GOT3 (cell line): Measurements from ENCODE around the gene WDR27.
"Not testable (repeated sequence)": the region's sequence is repeated elsewhere in the genome, so short reads cannot be mapped to it uniquely, and the experiment has no call there.

ENCODE experiments used
- DNase-seq: peaks from one replicate; lab custom pipeline; 2025; ENCODE audit warnings: mixed read lengths; lab: John Stamatoyannopoulos, UW

WDR27 gene

DNA sequence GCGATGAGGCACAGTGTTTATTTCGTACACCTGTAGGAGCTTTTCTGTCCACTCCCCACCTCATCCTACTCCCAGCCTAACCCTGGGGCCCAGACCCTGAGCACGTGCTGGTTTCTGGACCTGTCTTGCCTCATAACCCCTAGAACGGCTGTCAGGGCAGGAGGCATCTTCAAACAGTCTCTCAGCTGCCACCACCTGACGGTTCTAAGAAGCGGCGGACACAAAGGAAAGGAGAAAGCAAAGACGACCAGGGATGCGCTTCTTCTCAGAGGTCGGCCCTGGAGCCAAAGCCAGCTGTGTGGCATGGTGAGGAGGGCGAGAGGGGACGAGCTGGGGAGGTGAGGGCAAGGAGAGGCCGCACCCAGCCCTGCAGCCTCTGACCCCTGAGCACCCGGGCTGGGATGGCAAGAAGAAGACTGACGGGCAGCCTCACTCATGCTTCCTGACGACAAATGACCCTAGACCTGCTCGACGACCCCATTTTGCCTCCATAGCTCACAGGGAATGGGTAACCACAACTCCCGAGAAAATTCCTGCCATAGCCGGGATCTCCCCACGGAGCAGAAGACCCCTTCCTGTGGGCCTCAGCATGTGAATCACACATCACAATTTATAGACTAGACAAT lies 62.1 kb downstream of the WDR27 start:
- DNase-seq: no peak

DNA sequence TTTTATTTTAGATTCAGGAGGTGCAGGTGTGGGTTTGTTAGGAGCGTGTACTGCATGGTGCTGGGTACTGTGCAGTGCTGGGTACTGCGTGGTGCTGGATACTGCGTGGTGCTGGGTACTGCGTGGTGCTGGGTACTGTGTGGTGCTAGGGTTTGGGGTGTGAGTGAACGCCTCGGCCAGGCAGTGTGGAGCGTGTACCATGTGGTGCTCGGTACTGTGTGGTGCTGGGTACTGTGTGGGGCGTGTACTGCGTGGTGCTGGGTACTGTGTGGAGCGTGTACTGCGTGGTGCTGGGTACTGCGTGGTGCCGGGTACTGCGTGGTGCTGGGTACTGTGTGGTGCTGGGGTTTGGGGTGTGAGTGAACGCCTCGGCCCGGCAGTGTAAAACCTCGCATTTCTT lies 62.9 kb downstream of the WDR27 start:
- no peak for DNase-seq

DNA sequence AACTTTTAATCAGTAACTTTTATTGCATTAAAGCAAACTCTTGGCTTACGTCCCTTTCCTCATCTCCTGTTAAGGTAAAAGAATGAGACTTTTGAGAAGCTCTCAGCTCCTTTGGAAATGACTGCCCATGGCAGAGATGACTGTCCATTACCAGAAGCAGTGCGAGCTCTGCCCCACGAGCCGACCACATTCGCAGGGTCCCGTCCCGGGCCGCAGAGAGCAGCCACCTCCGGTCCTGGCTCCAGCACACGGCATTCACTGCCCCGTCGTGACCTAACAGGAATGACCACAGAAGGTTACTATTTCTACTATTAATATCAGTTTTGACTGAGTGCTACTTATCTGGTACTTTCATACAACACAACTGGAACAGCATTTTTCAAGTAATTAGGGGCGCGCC lies 63.4 kb downstream of the WDR27 start:
- DNase-seq: no peak

DNA sequence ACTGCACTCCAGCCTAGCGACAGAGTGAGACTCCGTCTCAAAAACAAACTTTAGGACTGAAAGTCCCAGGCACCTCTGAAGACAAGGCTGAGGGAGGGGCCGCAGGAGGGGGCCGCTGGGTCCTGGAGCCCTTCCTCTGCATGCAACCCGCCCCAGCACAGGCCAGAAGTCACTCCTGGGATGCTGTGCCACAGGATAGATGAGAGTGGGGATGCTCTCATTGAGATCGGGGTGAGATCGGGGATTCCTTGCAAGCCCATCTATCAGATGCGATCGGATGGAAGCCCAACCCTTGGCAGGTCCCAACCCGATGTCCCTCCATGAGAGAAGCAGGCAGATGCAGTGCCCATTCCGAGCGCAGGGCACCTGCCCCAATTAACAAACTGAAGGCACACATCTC lies 66.5 kb downstream of the WDR27 start:
- no peak for DNase-seq

DNA sequence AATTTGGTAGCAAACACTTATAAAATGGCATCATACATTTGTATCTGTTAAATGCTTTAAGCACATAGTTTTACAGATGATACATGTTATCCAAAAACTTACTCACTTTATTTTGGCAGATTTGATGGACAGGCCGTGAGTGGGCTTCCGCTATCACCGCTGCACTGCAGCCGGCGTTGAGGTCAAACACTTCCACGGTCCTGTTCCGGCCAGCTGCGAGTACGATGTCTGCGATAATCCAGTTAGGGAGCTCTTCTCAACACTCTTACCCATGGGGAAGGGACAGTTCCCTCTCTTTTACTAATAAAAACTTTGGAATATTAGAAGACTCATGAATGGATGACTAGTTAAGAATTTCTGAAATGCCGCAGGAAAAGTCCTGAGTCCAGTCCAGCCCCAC lies 69.0 kb downstream of the WDR27 start:
- DNase-seq: no peak

DNA sequence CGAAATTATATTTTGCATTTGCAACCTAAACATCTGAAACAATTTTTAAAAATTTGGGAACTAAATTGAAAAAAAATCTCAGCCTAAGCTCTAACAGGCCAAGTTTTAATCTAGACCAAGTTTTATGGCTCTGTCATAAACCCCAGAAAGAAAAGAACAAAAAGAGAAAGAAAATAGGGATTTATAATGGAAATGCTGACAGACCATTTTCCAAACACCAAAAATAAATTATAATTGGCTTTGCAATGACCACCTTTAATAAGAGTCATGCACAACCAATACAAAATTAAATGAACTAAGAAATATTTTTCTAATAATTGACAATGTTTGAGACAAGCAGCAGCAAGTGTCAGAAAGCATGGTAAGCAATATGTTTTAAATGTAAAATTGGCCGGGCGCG lies 72.6 kb downstream of the WDR27 start:
- DNase-seq: no peak

DNA sequence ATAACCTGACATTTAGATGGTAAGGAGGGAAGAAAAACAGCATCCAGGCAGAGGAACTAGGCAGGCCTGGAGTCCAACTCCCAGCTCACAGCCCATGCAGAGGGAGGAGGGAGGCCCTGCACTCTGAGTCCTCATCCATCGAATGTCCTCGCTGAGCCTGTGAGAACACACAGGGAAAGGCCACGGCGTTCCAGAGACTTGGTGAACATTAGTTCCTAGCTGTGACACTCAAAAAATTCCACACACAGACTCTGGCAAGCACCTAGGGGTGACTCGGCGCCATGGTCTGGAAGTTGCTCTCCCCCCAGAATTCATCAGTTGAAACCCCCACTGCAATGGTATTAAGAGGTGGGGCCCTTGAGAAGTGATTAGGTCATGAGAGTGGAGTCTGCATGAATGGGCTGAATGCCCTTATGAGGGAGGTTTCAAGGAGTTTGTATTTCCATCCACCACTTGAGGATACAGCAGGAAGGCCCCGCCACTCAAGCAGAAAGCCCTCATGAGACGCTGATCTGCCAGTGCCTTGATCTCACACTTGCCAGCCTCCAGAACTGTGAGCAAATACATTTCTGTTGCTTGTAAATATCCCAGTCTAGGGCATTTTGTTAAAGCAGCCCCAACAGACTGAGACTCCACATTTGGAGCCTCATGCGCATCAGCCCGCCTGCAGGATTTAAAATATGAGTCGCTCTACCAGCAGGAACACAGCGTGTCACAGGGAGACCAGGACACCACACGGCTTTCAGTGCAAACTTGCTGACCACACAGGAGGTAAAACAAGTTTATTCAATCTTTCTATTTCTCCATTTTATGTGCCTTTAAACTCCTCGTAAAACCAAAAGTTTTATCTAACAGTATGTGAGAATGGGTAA lies 73.9 kb downstream of the WDR27 start:
- DNase-seq: no peak

DNA sequence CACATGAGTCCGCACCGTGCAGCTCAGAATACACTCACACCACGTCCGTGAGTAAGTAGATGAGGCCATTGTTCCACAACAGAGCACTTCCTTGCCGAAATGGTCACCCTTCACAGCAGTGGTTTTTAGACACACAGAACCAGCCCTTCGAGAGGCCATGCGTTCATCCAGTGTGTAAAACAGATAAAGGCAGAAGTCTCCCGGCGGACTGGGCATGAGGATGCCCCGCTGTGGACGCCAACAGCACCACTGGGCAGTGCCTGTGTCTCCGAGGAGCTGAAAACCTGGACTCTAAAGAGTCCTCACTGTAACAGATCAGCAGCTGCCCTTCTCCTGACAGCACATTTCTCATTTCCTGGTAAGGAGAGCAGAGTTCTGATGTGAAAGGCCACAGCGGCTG lies 75.2 kb downstream of the WDR27 start:
- DNase-seq: no peak

DNA sequence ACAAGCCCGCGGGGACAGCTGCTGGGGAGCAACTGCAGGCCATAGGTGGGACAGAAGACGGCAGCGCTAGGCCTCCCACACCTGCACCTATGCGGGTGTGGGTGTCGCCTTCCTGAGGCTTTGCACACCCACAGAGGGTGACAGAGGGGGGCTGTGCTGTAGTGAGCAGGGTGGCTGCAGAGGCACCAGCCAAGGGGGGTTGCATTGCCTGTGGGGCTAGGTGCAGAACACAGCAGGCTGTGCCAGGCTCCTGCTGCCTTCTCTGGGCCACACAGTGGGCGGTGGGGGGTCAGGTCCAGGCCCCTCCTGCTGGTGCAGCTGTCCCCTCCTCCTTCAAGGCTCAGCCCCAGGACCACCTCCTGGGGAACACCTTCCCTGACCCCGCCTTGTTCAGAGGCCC lies 75.7 kb downstream of the WDR27 start:
- no peak for DNase-seq

DNA sequence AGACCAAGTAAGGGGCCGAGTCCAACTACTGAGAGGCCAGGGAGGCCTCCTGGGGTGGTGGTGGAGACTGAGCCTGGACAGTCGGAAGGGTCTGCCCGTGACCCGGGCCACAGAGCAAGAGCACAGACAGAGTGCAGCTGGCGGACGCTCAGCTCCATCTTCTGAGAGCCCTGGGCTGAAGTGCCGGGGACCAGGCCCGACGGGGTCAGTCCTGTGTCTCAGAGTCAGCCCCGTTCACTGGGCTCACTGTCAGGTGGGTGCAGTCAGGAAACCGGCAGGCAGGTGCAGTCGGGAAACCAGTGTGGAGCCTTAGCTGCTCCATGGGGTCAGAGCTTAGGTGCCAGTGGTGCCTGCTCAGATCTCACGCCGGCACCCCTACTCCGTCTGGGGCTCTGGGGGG lies 76.5 kb downstream of the WDR27 start:
- no peak for DNase-seq

DNA sequence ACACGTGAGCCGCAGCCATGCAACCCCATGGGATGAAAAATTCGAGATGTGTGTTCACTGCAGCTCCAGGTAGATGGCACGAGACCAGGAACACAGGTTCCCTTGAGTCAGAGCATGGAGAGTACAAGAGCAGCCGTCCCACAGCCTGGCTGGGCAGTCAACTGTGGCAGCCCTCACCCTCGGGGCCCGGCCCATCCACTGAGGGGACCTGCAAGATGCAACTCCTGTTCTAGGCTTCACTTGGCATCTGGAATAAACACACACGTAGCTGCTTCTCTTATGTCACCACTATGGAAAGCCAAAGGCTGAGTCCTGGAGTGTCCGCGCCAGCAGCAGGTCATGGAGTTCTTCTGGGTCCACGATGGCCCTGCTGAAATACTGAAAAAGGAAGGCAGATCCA lies 77.0 kb downstream of the WDR27 start:
- DNase-seq: no peak

DNA sequence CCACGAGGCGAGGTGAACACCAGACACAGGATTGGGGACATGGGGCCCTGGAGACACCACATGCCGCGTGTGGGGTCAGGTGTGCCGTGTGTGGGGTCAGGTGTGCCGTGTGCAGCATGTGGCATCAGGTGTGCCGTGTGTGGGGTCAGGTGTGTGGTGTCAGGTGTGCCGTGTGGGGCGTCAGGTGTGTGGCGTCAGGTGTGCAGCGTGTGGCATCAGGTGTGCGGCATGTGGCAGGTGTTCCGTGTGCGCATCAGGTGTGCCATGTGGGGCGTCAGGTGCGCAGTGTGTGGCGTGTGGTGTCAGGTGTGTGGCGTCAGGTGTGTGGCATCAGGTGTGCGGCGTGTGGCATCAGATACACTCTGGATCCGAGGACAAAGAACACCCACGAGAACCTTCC lies 77.9 kb downstream of the WDR27 start:
- no peak for DNase-seq

DNA sequence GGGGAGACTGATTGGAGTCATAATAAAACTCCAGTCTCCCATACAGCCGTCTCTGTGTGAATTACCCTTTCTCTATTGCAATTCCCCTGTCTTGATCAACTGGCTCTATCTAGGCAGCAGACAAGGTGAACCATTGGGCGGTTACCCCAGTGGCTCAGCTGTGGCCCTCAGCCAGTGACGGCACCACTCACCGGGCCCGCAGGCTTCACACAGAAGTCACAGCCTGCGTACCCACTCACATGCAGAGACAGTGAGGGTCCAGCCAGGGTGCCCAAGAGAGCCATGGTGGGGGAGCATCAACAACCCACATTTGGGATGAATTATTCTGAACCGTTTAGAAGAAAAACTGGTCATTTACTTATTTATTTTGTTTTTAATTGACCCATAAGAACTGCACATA lies 78.5 kb downstream of the WDR27 start:
- no peak for DNase-seq

DNA sequence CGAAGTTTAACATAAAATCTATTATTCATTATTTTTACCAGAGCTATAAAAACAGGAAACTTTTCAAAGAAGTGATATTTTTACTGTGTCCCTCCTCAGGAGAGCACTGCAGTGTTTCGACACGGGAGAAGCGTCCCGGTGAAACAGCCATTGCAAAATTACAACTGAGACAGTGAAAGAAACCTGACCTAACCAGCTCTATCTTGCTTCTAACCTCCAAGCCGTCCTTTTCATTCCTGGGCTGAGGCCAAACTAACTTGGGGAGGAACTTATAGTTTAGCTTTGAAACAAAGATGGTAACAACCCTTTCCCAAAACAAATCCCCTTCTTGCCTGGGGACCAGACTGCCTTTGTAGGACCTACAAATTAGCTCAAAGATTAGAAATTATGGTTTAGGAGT lies 79.2 kb downstream of the WDR27 start:
- DNase-seq: no peak

DNA sequence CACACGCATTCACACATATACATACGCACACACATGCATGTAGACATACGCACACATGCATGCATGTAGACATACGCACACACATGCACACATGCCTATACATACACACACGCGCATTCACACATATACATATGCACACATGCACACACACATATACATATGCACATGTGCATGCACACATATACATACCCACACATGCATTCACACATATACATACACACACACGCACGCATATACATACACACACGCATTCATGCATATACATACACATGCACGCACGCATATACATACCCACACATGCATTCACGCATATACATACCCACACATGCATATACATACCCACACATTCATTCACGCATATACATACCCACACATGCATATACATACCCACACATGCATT lies 80.5 kb downstream of the WDR27 start:
- DNase-seq: no peak

DNA sequence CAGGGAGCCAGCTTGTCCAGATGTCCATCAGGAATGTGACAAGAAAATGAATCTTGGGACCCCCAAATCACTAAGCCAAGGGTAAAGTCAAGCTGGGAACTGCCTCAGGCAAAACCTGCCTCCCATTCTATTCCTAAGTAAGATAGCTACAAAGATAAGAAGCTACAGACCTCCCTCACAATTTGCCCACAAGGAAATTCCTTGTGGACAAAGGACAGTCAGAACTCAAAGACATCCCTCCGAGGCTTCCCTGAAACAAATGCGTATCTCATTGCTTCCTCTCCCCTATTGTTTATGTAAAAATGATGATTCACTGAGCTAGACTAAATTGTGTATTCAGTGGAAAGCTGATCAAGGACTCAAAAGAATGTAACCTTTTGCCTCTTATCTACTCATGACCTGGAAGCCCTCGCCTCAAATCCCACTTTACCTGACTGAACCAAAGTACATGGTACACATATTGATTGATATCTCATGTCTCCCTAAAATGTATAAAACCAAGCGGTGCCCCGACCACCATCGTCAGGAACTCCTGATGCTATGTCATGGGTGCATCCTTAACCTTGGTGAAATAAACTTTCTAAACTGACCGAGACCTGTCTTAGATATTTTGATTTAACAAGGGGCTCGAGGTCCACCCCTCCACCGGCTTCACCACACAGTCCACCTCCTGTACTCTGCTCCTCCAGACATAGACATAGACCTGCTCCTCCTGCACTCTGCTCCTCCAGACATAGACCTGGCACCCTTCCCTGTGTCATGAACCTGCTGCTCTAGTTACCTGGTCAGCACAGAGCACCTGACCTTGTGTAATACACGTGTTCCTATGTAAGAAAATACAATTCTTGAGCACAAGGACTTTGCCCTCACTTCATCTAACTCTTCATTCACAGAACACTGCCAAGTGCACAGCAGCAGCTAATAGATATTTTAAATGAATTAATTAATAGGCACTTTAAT lies 81.4 kb downstream of the WDR27 start:
- no peak for DNase-seq

DNA sequence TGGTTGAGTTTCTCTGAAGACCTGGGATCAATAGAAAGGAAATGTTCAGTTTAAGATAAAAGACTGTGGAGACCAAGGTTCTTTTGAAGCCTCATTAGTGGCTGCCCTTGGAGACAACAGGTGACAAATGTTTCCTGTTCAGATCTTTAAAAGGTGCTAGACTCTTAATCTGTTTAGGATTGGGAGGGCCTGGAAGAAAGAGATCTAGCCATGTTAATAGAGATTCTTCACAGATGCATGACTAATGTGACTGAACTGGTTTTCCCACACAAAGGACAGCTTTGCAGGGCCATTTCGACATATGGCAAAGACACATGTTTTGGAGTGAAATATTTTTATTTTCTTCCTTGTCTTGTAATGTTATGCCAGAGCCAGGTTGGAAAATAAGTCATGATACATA lies 82.2 kb downstream of the WDR27 start:
- no peak for DNase-seq

DNA sequence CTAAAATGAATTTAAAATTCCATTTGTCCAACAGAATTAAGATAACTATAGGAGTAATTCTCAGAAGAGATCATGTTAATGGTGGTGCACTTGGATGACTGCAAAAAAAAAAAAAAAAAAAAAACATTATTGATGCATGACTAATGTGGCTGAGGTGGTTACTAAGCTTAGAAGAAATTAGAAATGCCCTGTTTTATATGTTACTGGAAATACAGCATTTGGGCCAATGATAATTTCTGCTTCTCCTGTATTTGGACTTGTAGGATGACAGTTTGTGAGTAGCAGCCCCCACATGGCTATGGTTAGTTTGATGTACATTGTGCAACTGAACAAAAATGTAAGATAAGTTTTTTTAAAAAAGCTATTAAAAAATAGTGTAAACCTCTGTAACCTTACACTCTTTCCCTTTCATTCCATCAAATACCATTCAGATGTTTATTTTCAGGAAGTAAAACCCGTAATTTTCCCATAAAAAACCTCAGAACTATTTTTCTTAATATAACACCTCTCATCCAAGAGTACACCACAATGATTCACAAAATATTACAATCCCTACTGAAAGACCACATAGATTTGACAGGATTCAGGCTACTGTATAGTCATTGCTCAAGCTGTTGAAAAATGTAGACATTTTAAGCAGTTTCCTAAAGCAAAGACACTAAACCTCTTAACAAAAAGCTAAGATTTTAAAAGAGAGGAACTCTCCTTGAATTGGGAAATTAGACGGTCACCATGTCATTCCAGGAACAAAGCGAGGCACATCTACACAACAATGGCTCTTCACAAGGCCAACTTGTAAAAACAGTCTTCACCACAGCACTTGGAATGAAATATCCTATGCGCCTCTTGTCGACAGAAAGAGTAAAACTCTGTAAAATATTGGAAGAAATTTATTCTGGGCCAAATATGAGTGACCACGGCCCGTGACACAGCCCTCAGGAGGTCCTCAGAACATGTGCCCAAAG lies 83.0 kb downstream of the WDR27 start:
- DNase-seq: no peak

DNA sequence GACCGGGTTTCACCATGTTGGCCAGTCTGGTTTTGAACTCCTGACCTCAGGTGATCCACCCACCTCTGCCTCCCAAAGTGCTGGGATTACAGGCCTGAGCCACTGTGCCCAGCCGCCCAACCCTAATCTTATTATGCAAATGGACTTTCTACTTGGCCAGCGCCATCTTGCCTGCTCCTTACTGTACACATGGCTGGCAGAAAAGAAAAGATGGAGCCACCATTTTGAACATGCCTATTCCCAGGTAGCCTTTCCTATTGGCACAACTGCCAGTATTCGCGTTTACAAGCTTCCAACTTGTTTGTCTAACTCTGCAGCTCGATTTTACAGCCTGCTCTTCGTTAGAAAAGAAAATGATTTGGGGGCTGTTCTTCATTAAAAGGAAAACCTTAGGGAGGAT lies 84.3 kb downstream of the WDR27 start:
- no peak for DNase-seq

DNA sequence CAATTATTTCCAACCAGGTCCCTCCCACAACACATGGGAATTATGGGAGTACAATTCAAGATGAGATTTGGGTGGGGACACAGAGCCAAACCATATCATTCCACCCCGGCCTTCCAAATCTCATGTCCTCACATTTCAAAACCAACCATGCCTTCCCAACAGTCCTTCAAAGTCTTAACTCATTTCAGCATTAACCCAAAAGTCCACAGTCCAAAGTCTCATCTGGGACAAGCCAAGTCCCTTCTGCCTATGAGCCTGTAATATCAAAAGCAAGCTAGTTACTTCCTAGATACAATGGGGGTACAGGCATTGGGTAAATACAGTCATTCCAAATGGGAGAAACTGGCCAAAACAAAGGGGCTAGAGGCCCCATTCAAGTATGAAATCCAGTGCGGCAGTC lies 93.2 kb downstream of the WDR27 start:
- not testable (repeated sequence) for DNase-seq

DNA sequence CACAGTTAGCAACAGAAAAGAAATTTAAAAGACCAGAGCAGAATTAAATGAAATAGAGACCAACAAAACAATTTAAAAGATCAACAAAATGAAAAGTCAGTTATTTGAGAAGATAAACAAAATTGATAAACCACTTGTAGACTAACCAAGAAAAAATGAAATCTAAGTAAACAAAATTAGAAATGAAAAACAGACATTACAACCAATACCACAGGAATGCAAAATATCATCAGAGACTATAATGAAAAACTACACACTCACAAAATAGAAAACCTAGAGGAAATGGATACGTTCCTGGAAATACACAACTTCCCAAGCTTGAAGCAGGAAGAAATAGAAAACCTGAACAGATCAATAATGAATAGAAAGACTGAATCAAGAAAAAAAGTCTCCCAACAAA lies 97.8 kb downstream of the WDR27 start:
- no peak for DNase-seq
